Measurements from ENCODE around the gene SIGMAR1. TPM values are rescaled to one million over a fixed set of nuclear protein-coding genes. Genes with fewer than 3 reads are reported as not detected.

The SIGMAR1 gene
- total RNA-seq, 1 donor from 2014 or later, result 130 TPM

- no peaks in the 10 kb centered on the region for H3K4me1 Mint-ChIP-seq (ENCODE audit: low read depth)
- peak; percentile 68 for DNase-seq (ENCODE audit: low spot score)
- peaks cover 11% of the 10 kb centered on the region for H3K27me3 Mint-ChIP-seq (ENCODE audit: insufficient read depth)
- intact Hi-C loops (cut with micrococcal nuclease), result loop anchor here (1.0 to 5.0 kb wide), 5 partner anchors 34 to 103 kb away; partner anchors contain the start of genes ENHO and SIGMAR1
- H3K27ac Mint-ChIP-seq, result no peak overlapping the region
- no peaks in the 10 kb centered on the region for H3K36me3 Mint-ChIP-seq (ENCODE audit: low read depth)
- H3K4me3 Mint-ChIP-seq, result no peak overlapping the region
- no peaks in the 10 kb centered on the region for H3K9me3 Mint-ChIP-seq
Observed at GRCh38 chr9:34603610-34604231, 33.9 kb downstream of the SIGMAR1 start.

- intact Hi-C loops (cut with micrococcal nuclease), result loop anchor here (2.0 to 5.0 kb wide), 3 partner anchors 35 to 79 kb away; partner anchors contain the start of genes ENHO and SIGMAR1
- no peaks in the 10 kb centered on the region for H3K9me3 Mint-ChIP-seq
- H3K27ac Mint-ChIP-seq, result no peak overlapping the region
- H3K27me3 Mint-ChIP-seq (ENCODE audit: insufficient read depth), result peaks cover 11% of the 10 kb centered on the region
- no peaks in the 10 kb centered on the region for H3K36me3 Mint-ChIP-seq (ENCODE audit: low read depth)
- H3K4me1 Mint-ChIP-seq (ENCODE audit: low read depth), result no peaks in the 10 kb centered on the region
- no peak for DNase-seq (ENCODE audit: low spot score)
- H3K4me3 Mint-ChIP-seq, result no peak overlapping the region
Observed at GRCh38 chr9:34601937-34602573, 35.5 kb downstream of the SIGMAR1 start.

GRCh38 chr9:34600908-34601307 lies 36.7 kb downstream of the SIGMAR1 start:
- H3K27ac Mint-ChIP-seq, result no peak overlapping the region
- H3K36me3 Mint-ChIP-seq (ENCODE audit: low read depth), result no peaks in the 10 kb centered on the region
- intact Hi-C loops (cut with micrococcal nuclease), result loop anchor here (5.0 kb wide), 2 partner anchors 36 to 39 kb away; partner anchors contain the start of gene SIGMAR1
- H3K4me1 Mint-ChIP-seq (ENCODE audit: low read depth), result no peaks in the 10 kb centered on the region
- H3K9me3 Mint-ChIP-seq, result no peaks in the 10 kb centered on the region
- peaks cover 18% of the 10 kb centered on the region for H3K27me3 Mint-ChIP-seq (ENCODE audit: insufficient read depth)
- no peak for DNase-seq (ENCODE audit: low spot score)
- no peak overlapping the region for H3K4me3 Mint-ChIP-seq

- H3K27me3 Mint-ChIP-seq (ENCODE audit: insufficient read depth), result peaks cover 15% of the 10 kb centered on the region
- H3K4me3 Mint-ChIP-seq, result no peak overlapping the region
- no peaks in the 10 kb centered on the region for H3K36me3 Mint-ChIP-seq (ENCODE audit: low read depth)
- intact Hi-C loops (cut with micrococcal nuclease), result no loop called here
- no peaks in the 10 kb centered on the region for H3K9me3 Mint-ChIP-seq
- H3K27ac Mint-ChIP-seq, result no peak overlapping the region
- H3K4me1 Mint-ChIP-seq (ENCODE audit: low read depth), result no peaks in the 10 kb centered on the region
- no peak for DNase-seq (ENCODE audit: low spot score)
Observed at GRCh38 chr9:34599546-34599945, 38.0 kb downstream of the SIGMAR1 start.

- intact Hi-C loops (cut with micrococcal nuclease), result loop anchor here (5.0 kb wide), 1 partner anchor 137 kb away; the partner anchor contains the start of genes DNAI1 and FAM219A
- H3K9me3 Mint-ChIP-seq, result no peaks in the 10 kb centered on the region
- H3K36me3 Mint-ChIP-seq (ENCODE audit: low read depth), result no peaks in the 10 kb centered on the region
- no peak for DNase-seq (ENCODE audit: low spot score)
- peaks cover 43% of the 10 kb centered on the region for H3K27me3 Mint-ChIP-seq (ENCODE audit: insufficient read depth)
- no peak overlapping the region for H3K4me3 Mint-ChIP-seq
- H3K27ac Mint-ChIP-seq, result no peak overlapping the region
- peaks cover 6% of the 10 kb centered on the region for H3K4me1 Mint-ChIP-seq (ENCODE audit: low read depth)
Observed at GRCh38 chr9:34594177-34594576, 43.4 kb downstream of the SIGMAR1 start.

- Mint-ChIP-seq H3K4me3 (peak overlapping the region; percentile 50), H3K9me3 (no peaks in the 10 kb centered on the region), H3K36me3 (ENCODE audit: low read depth) (peaks cover 1% of the 10 kb centered on the region), H3K27me3 (ENCODE audit: insufficient read depth) (peaks cover 54% of the 10 kb centered on the region), H3K27ac (no peak overlapping the region), H3K4me1 (ENCODE audit: low read depth) (peaks cover 15% of the 10 kb centered on the region)
- no peak for DNase-seq (ENCODE audit: low spot score)
- intact Hi-C loops (cut with micrococcal nuclease), result loop anchor here (5.0 kb wide), 1 partner anchor 136 kb away; the partner anchor contains the start of genes DNAI1 and FAM219A
Observed at GRCh38 chr9:34592895-34593601, 44.5 kb downstream of the SIGMAR1 start.

GRCh38 chr9:34591917-34592866 lies 45.4 kb downstream of the SIGMAR1 start:
- H3K4me3 Mint-ChIP-seq, result peak overlapping the region; percentile 50
- no peaks in the 10 kb centered on the region for H3K9me3 Mint-ChIP-seq
- peaks cover 1% of the 10 kb centered on the region for H3K36me3 Mint-ChIP-seq (ENCODE audit: low read depth)
- peak overlapping the region; percentile 12 for H3K27ac Mint-ChIP-seq
- H3K4me1 Mint-ChIP-seq (ENCODE audit: low read depth), result peaks cover 15% of the 10 kb centered on the region
- no peak for DNase-seq (ENCODE audit: low spot score)
- peaks cover 62% of the 10 kb centered on the region for H3K27me3 Mint-ChIP-seq (ENCODE audit: insufficient read depth)
- intact Hi-C loops (cut with micrococcal nuclease), result loop anchor here (1.0 to 5.0 kb wide), 5 partner anchors 44 to 188 kb away; partner anchors contain the start of genes DNAI1, ENHO and FAM219A

- peak; percentile 67 for DNase-seq (ENCODE audit: low spot score)
- Mint-ChIP-seq H3K27me3 (ENCODE audit: insufficient read depth) (peaks cover 68% of the 10 kb centered on the region), H3K36me3 (ENCODE audit: low read depth) (peaks cover 1% of the 10 kb centered on the region), H3K9me3 (no peaks in the 10 kb centered on the region), H3K4me1 (ENCODE audit: low read depth) (peaks cover 15% of the 10 kb centered on the region), H3K27ac (no peak overlapping the region), H3K4me3 (peak overlapping the region; percentile 21)
- intact Hi-C loops (cut with micrococcal nuclease), result loop anchor here (1.0 to 5.0 kb wide), 5 partner anchors 43 to 187 kb away; partner anchors contain the start of genes DNAI1, ENHO and FAM219A
Observed at GRCh38 chr9:34591248-34591916, 46.2 kb downstream of the SIGMAR1 start.

GRCh38 chr9:34590381-34591247 lies 47.0 kb downstream of the SIGMAR1 start:
- peak overlapping the region; percentile 64 for H3K4me3 Mint-ChIP-seq
- DNase-seq (ENCODE audit: low spot score), result no peak
- intact Hi-C loops (cut with micrococcal nuclease), result loop anchor here (1.0 to 5.0 kb wide), 5 partner anchors 42 to 186 kb away; partner anchors contain the start of genes DNAI1, ENHO and FAM219A
- H3K36me3 Mint-ChIP-seq (ENCODE audit: low read depth), result peaks cover 1% of the 10 kb centered on the region
- H3K9me3 Mint-ChIP-seq, result no peaks in the 10 kb centered on the region
- no peak overlapping the region for H3K27ac Mint-ChIP-seq
- peaks cover 15% of the 10 kb centered on the region for H3K4me1 Mint-ChIP-seq (ENCODE audit: low read depth)
- peaks cover 69% of the 10 kb centered on the region for H3K27me3 Mint-ChIP-seq (ENCODE audit: insufficient read depth)

- intact Hi-C loops (cut with micrococcal nuclease), result loop anchor here (2.0 to 5.0 kb wide), 2 partner anchors 67 to 133 kb away; partner anchors contain the start of genes DNAI1, ENHO and FAM219A
- Mint-ChIP-seq H3K27ac (peak within 1 kb of the TSS; percentile 10), H3K4me3 (peak within 1 kb of the TSS; percentile 64)
Observed at GRCh38 chr9:34589636-34590380, 47.8 kb downstream of the SIGMAR1 start, which contains the start of gene CNTFR. Gene CNTFR (minus strand): TSS chr9:34589724. CDS start chr9:34568981, 20,743 bp downstream.

More at GRCh38 chr9:34589636-34590380, 47.8 kb downstream of the SIGMAR1 start, which contains the start of gene CNTFR:
- peaks cover 74% of the 10 kb centered on the region for H3K27me3 Mint-ChIP-seq (ENCODE audit: insufficient read depth)
- H3K4me1 Mint-ChIP-seq (ENCODE audit: low read depth), result peaks cover 15% of the 10 kb centered on the region
- peaks cover 1% of the 10 kb centered on the region for H3K36me3 Mint-ChIP-seq (ENCODE audit: low read depth)
- DNase-seq (ENCODE audit: low spot score), result no peak
- H3K9me3 Mint-ChIP-seq, result no peaks in the 10 kb centered on the region

All from activated T-helper 1 cell treated with anti-CD3 and anti-CD28 coated beads, Interleukin-12 subunit alpha, Interleukin-12 subunit beta, Interleukin-2, Interleukin-4 antibody, amounts not matched to agents 30 ng/mL and 10 ng/mL and 1 ng/mL, durations not matched to agents 14 hours and 24 hours and 36 hours (primary cell).